HepG2 (cell line): ENCODE results near the gene TP53TG5. TPM values are rescaled to one million over a fixed set of nuclear protein-coding genes. Genes with fewer than 3 reads are reported as not detected.
A peak's percentile ranks its signal among the peaks of the same experiment; 100 is the strongest.

Experiments
- FOSL2 ChIP-seq: sonication (generic); formaldehyde crosslinking; IDR thresholded peaks from 2 replicates; pipeline ENCODE4 v1.4.0; 2020; ENCODE audit warnings: missing genetic modification reagents
- FOXA1 ChIP-seq, 2 experiments: fragments of 450-650 bp in 1 of 2; sonication (generic) in 1 of 2; formaldehyde crosslinking in 1 of 2; IDR thresholded peaks; 2 replicates each; pipeline versions ENCODE4 v1.4.0 to v1.6.1; 2016 to 2020; ENCODE audit warnings: missing genetic modification reagents in 1 of 2
- GLI4 ChIP-seq: sonication (generic); formaldehyde crosslinking; IDR thresholded peaks from 2 replicates; pipeline ENCODE4 v1.5.1; 2020; ENCODE audit warnings: missing genetic modification reagents, mild to moderate bottlenecking, moderate library complexity, borderline replicate concordance
- GPN1 ChIP-seq: sonication (generic); formaldehyde crosslinking; IDR thresholded peaks from 2 replicates; pipeline ENCODE4 v1.5.1; 2020; ENCODE audit warnings: missing genetic modification reagents, borderline replicate concordance
- KIAA2018 ChIP-seq: sonication (generic); formaldehyde crosslinking; IDR thresholded peaks from 2 replicates; pipeline ENCODE4 v1.5.0; 2020; ENCODE audit warnings: mild to moderate bottlenecking, missing genetic modification reagents, borderline replicate concordance
- MTERF4 ChIP-seq: sonication (generic); formaldehyde crosslinking; IDR thresholded peaks from 2 replicates; pipeline ENCODE4 v1.8.0; 2023; ENCODE audit warnings: mild to moderate bottlenecking, missing genetic modification reagents
- POGZ ChIP-seq: sonication (generic); formaldehyde crosslinking; IDR thresholded peaks from 2 replicates; pipeline ENCODE4 v1.4.0; 2020; ENCODE audit warnings: mild to moderate bottlenecking, missing genetic modification reagents
- XRCC5 ChIP-seq: fragments of 200-400 bp; formaldehyde crosslinking; optimal IDR thresholded peaks from 2 replicates; pipeline ENCODE3; 2017; ENCODE audit warnings: mild to moderate bottlenecking, low read length
- ZBTB25 ChIP-seq: IDR thresholded peaks from 2 replicates; pipeline ENCODE4 v1.6.1; 2018; ENCODE audit warnings: missing genetic modification reagents
- ZFP36 ChIP-seq: fragments of 150-350 bp; IDR thresholded peaks from 2 replicates; pipeline ENCODE4 v1.6.1; 2018; ENCODE audit warnings: borderline replicate concordance, low read length, low read depth; ENCODE audit not compliant: partially characterized antibody
- ZFP62 ChIP-seq: sonication (generic); formaldehyde crosslinking; IDR thresholded peaks from 2 replicates; pipeline ENCODE4 v1.4.0; 2020; ENCODE audit warnings: missing genetic modification reagents
- ZNF362 ChIP-seq: sonication (generic); formaldehyde crosslinking; IDR thresholded peaks from 2 replicates; pipeline ENCODE4 v1.4.0; 2020; ENCODE audit warnings: missing genetic modification reagents, mild to moderate bottlenecking, borderline replicate concordance
- polyA plus RNA-seq, 8 experiments: library from polyadenylated mRNA; depleted of rRNA in 3 of 8; stranded (reverse) in 7 of 8; unstranded in 1 of 8; fragments of >200 nt; fragmentation: Illumina TruSeq in 4 of 8; extraction: Trizol in 4 of 8; gene quantifications; 2 replicates each; pipeline versions ENCODE4 v1.2.1 to v1.2.3, GENCODE V29; 2011 to 2016; ENCODE audit warnings: low read depth in 4 of 8, missing spikeins in 1 of 8, mixed read lengths in 1 of 8; ENCODE audit not compliant: insufficient read depth in 1 of 8
- total RNA-seq, 5 experiments: library from RNA; depleted of rRNA; stranded (reverse); fragments of >200 nt; fragmentation: Illumina TruSeq; extraction: Trizol; gene quantifications; 2 replicates each; pipeline ENCODE4 v1.2.3, GENCODE V29; 2016; ENCODE audit warnings: low read depth in 1 of 5

Gene TP53TG5
- total and polyA plus RNA-seq, 2 of the 13 experiments (the other 11 are each of a cell fraction or from before 2014, with no cell fraction given), result 0.11 TPM; not detected in 1

GRCh38 chr20:45406260-45407066 lies 28.3 kb upstream of the TP53TG5 start (continued):
- TF ChIP-seq GPN1 (CRISPR knock-in tag), result no peak; the same call in 1 of the 2 replicates
- no peak for TF ChIP-seq ZFP36
- TF ChIP-seq MTERF4 (CRISPR knock-in tag), result peak; percentile 58; the same call in 1 of the 2 replicates
- no peak for TF ChIP-seq POGZ (CRISPR knock-in tag)
- no peak for TF ChIP-seq XRCC5
- TF ChIP-seq KIAA2018, result no peak
- no peak; the same call in 1 of the 2 replicates for TF ChIP-seq ZBTB25 (CRISPR knock-in tag)
- TF ChIP-seq FOXA1 (IDR thresholded peaks at IDR 0.05), result no peak
- TF ChIP-seq FOXA1 (CRISPR knock-in tag; IDR thresholded peaks at IDR 0.05), result no peak; the same call in 1 of the 2 replicates
- no peak for TF ChIP-seq ZFP62 (CRISPR knock-in tag)
- no peak for TF ChIP-seq ZNF362 (CRISPR knock-in tag)
- peak; percentile 22; the same call in 1 of the 2 replicates for TF ChIP-seq GLI4 (CRISPR knock-in tag)
- 0 out of 2 replicates have a peak, but pooled peaks have one; percentile 13 for TF ChIP-seq FOSL2 (CRISPR knock-in tag)
